Measurements from ENCODE around the gene LMNA. TPM values are rescaled to one million over a fixed set of nuclear protein-coding genes. Genes with fewer than 3 reads are reported as not detected.
"Not testable (repeated sequence)": the region's sequence is repeated elsewhere in the genome, so short reads cannot be mapped to it uniquely, and the experiment has no call there.

The LMNA gene
- polyA plus RNA-seq, 1 of the 3 experiments (the other 2 are of a cell fraction), result 983 TPM

GRCh38 chr1:156186347-156187177 is 72.1 kb downstream of the LMNA start:
- H2AFZ ChIP-seq (ENCODE audit: low read depth); H3K9me3 ChIP-seq; H3K9me2 ChIP-seq; H3K27ac ChIP-seq (ENCODE audit: low read depth in 2 of 2, low read length in 1 of 2); H3K4me2 ChIP-seq; H3F3A ChIP-seq (replicated peaks; ENCODE audit: insufficient read depth); H3K4me3 ChIP-seq (ENCODE audit: low read depth in 2 of 2, low read length in 1 of 2); H3K36me3 ChIP-seq (replicated peaks in 1 of 2; ENCODE audit: control insufficient read depth in 1 of 2, insufficient read depth in 2 of 2, low read length in 1 of 2); DNase-seq; H4K20me1 ChIP-seq (ENCODE audit: insufficient read depth); POLR2A ChIA-PET; H3K27me3 ChIP-seq (ENCODE audit: insufficient read depth); H3K4me1 ChIP-seq (ENCODE audit: control insufficient read depth in 1 of 2, insufficient read depth in 2 of 2, low read depth in 1 of 2, low read length in 1 of 2); H3K9ac ChIP-seq; H3K79me2 ChIP-seq (ENCODE audit: insufficient read depth): not testable (repeated sequence)
- CTCF ChIA-PET, result interaction anchor here (0.6 to 2.0 kb wide), 3 partner anchors 39 to 45 kb away, joined by 3 to 5 read pairs (median 4); no protein-coding TSS in a partner anchor
- 57% methylated on average over 2 of the region's 2 CpGs for WGBS (ENCODE audit: low lambda C conversion rate)

Other genes starting within 250 kb of the LMNA start
- 28.8 and 35.3 TPM in 2 replicates for gene RIT1, start 203.4 kb upstream of the LMNA start, polyA plus RNA-seq (2012; rRNA removed)
- gene KHDC4, start 180.3 kb upstream of the LMNA start, polyA plus RNA-seq (2012; rRNA removed), result 43.1 and 94.4 TPM in 2 replicates
- not detected in 2 replicates for gene RXFP4, start 173.1 kb upstream of the LMNA start, polyA plus RNA-seq (2012; rRNA removed)
- 32.4 and 50.8 TPM in 2 replicates for gene ARHGEF2, start 136.2 kb upstream of the LMNA start, polyA plus RNA-seq (2012; rRNA removed)
- gene SSR2, start 93.8 kb upstream of the LMNA start, polyA plus RNA-seq (2012; rRNA removed), result 1,136 and 1,763 TPM in 2 replicates
- gene UBQLN4, start 60.9 kb upstream of the LMNA start, polyA plus RNA-seq (2012; rRNA removed), result 37.0 and 45.6 TPM in 2 replicates
- 184 and 230 TPM in 2 replicates for gene LAMTOR2, start 59.9 kb upstream of the LMNA start, polyA plus RNA-seq (2012; rRNA removed)
- not detected in 2 replicates for gene RAB25, start 53.6 kb upstream of the LMNA start, polyA plus RNA-seq (2012; rRNA removed)
- 15.1 and 16.2 TPM in 2 replicates for gene MEX3A, start 32.2 kb upstream of the LMNA start, polyA plus RNA-seq (2012; rRNA removed)
- gene SEMA4A, start 38.9 kb downstream of the LMNA start, polyA plus RNA-seq (2012; rRNA removed), result 1.3 and 2.3 TPM in 2 replicates
- 28.5 and 40.2 TPM in 2 replicates for gene SLC25A44, start 79.4 kb downstream of the LMNA start, polyA plus RNA-seq (2012; rRNA removed)
- gene PMF1, start 98.3 kb downstream of the LMNA start, polyA plus RNA-seq (2012; rRNA removed), result 72.5 and 89.5 TPM in 2 replicates
- 0.96 and 1.1 TPM in 2 replicates for gene BGLAP, start 127.5 kb downstream of the LMNA start, polyA plus RNA-seq (2012; rRNA removed)
- 2.4 and 3.5 TPM in 2 replicates for gene PAQR6, start 133.3 kb downstream of the LMNA start, polyA plus RNA-seq (2012; rRNA removed)
- gene SMG5, start 168.1 kb downstream of the LMNA start, polyA plus RNA-seq (2012; rRNA removed), result 21.3 and 28.2 TPM in 2 replicates
- 4.2 and 4.5 TPM in 2 replicates for gene TMEM79, start 169.6 kb downstream of the LMNA start, polyA plus RNA-seq (2012; rRNA removed)
- gene GLMP, start 181.0 kb downstream of the LMNA start, polyA plus RNA-seq (2012; rRNA removed), result 40.5 and 41.7 TPM in 2 replicates
- not detected in 2 replicates for gene VHLL, start 184.6 kb downstream of the LMNA start, polyA plus RNA-seq (2012; rRNA removed)
- 295 and 359 TPM in 2 replicates for gene CCT3, start 223.6 kb downstream of the LMNA start, polyA plus RNA-seq (2012; rRNA removed)
- gene TSACC, start 223.8 kb downstream of the LMNA start, polyA plus RNA-seq (2012; rRNA removed), result 1.5 TPM in 2 replicates

Data from SK-N-SH (cell line).